GM13976 (cell line): ENCODE data around the gene ITPR1.

ENCODE experiments used
- DNase-seq: peaks from one replicate; pipeline ENCODE4 v3.0.0; 2012; ENCODE audit warnings: low spot score
- in situ Hi-C: fragments of 300-500 bp; cut with MboI; formaldehyde crosslinking; loops from one replicate; pipeline ENCODE4 v1.12.0; 2022; ENCODE audit warnings: low sequenced_read_pairs, mixed read lengths, inconsistent platforms; ENCODE audit not compliant: unreplicated experiment
- TF ChIP-seq, protein P1 (sequence below): IDR thresholded peaks from 2 replicates; pipeline ENCODE4 v1.5.1; 2012; ENCODE audit warnings: borderline replicate concordance, mild to moderate bottlenecking; ENCODE audit not compliant: insufficient read depth; ENCODE audit errors: extremely low read depth, missing control alignments, control extremely low read depth

The ITPR1 gene

DNA sequence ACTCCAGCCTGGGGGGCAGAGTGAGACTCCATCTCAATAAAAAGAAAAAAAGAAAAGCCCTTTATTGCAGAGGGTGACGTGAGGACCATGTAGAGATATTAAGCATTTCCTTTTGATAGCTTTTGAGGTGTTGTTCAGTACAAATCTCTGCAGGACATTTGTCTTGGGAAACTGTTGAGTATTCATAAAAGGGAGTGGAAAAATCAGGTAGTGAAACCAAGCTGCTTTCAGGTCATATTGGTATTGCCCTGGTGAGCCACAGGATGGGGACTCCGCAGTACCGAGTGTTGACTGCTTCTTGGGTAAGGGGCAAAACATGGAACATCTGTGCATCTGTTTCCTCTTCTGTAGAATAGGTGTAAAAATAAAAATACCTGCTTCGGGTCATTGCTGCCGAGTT lies 9.9 kb downstream of the ITPR1 start:
- no peak for DNase-seq
- TF ChIP-seq, protein P1, sequence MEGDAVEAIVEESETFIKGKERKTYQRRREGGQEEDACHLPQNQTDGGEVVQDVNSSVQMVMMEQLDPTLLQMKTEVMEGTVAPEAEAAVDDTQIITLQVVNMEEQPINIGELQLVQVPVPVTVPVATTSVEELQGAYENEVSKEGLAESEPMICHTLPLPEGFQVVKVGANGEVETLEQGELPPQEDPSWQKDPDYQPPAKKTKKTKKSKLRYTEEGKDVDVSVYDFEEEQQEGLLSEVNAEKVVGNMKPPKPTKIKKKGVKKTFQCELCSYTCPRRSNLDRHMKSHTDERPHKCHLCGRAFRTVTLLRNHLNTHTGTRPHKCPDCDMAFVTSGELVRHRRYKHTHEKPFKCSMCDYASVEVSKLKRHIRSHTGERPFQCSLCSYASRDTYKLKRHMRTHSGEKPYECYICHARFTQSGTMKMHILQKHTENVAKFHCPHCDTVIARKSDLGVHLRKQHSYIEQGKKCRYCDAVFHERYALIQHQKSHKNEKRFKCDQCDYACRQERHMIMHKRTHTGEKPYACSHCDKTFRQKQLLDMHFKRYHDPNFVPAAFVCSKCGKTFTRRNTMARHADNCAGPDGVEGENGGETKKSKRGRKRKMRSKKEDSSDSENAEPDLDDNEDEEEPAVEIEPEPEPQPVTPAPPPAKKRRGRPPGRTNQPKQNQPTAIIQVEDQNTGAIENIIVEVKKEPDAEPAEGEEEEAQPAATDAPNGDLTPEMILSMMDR, result no peak
- in situ Hi-C loops, result no loop called here

DNA sequence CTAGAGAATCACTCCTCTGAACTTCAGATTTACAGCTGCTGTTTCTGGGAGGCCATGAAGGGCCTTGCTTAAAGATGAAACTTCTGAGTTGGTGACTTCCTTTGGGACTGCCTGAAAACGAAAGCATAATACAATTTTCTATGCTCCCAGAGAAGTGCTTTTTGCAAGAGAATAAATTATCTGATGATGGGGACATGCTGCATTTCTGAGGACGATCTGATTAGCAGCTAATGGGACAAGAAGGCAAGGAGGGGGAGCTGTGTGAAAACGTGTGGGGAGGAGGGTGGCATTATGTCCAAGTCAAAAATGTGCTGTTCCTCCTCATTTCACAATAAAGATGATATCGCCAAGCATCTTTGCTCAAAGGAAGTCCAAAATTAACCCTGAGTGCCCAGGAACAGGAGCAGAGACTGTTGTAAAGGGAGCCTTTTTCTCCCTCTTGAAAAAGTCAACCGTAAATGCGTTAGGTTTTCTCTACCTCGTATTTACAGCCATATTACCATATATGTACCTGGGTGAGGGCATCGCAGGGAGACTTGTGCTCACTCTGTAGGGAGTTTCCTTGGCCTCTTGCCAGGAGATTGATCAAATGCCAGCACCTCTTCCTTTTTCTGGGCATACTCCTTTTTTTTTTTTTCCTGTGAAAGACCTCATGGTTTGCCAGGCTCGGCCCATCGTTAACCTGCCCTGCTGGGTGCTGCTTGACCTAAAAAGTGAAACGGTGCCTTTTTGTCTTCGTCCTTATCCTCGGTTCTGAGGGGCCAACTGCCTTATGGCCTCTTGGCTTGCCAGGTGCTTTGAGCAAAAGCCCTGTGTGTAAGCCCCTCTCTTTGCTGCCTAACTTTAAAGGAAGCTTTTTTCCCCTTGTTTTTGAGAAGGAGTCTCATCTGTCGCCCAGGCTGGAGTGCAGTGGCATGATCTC lies 11.5 kb downstream of the ITPR1 start:
- in situ Hi-C loops, result no loop called here

DNA sequence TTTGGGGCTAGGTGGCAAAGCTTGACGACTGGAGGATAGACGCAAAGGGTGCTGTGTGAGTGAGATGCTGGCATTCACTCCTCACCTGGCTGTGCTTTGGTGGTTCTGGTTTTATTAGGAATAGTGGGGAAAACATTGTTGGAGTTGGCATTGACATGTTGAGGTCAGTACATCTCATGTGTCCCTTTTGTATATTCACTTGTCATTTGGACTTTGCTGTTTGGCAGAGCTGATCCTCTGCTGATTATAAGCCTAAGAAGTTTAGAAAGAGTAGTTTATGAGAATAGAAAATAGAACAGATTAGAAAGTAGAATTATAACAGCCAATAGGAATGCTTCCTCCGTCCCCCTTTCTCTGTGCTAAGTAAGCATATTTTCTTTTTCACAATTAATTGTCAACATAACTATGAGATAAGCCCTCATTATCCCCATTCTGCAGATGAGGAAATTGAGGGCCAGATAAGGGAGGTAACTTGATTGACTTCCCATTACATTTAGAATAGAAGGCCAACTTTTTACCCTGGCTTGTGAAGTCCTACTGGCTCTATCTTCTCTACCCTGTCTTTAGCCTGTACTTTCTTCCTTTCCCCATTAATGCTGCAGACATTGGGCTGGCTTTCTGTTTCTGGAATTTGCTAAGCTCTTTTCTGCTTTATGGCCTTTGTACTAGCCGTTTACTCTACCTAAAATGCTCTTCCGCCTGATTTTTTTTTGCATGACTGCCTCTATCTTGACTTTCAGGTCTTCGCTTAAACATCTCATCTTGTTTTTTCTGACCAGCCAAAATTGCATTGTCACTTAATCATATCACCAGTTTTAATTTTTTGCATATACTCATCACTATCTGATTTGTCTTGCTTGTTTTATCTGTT lies 12.8 kb downstream of the ITPR1 start:
- TF ChIP-seq, protein P1, result no peak
- in situ Hi-C loops, result no loop called here
- DNase-seq, result no peak

More for the DNA sequence above, 11.5 kb downstream of the ITPR1 start:
- DNase-seq, result no peak
- TF ChIP-seq, protein P1, result no peak

DNA sequence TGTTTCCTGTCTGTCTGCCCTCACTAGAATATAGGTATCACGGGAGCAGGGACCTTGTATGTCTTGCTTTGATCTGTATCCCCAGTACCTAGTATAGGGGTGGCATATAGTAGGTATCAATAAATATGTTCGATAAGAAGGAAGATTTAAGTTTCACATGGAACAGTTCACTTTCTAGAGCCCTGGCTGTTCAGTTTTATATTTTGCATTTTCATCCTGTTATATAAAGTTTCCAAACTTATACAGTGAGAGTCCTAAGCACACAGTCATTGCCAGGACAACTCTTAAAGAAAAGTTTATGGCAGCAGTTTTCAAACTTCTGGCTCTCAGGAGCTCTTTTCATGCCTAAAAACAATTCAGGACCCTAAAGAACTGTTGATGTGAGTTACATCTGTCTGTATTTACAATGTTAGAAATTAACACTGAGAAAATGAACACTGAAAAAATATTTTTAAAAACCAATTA lies 13.4 kb downstream of the ITPR1 start:
- TF ChIP-seq, protein P1, result no peak
- in situ Hi-C loops, result no loop called here
- DNase-seq, result no peak

DNA sequence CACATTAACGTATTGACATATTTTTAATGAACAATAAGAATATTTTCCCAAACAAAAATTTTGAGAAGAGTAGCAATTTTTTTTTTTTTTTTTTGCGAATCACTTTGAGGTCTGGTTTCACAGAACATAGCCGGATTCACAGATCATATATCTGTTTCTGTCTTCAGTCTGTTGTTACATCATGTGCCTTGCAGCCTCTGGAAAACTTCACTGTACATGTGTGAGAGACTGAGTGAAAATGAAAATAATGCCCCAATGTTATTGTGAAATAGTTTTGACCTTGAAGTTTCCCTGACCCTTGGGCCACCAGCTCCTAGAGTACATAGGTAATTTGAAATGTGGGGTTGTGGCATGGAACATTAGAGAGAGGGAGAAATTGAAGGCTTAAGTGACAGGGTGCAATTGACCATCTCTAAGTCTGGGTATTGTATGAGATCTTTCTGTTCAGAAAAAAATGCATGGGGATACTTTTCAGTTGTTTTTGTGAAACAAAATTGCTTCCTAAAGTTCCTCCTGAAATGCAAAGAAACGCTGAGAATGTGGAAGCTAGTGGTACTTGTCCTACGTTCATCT lies 14.0 kb downstream of the ITPR1 start:
- in situ Hi-C loops, result no loop called here
- TF ChIP-seq, protein P1, result no peak
- DNase-seq, result no peak
